ENCODE measurements around the gene AP4B1.

DNA sequence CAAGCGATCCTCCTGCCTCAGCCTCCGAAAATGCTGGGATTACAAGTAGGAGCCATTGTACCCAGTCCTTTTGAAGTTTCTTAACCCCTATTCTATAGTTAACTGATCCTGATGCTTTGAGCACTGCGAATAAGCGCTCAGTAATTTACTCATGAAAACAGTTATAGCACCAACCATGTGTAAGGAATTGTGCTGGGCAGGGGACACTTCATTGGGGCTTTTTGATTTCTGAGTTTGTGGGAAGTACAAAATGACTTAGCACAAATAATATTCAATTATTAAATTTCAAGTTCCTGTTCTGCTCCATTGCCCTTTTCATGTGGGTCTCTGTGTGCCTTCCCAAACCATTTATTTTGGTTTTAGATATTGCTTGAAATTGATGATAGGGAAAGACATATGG is 18.4 kb upstream of the AP4B1 start:
- TF ChIP-seq, protein P1, sequence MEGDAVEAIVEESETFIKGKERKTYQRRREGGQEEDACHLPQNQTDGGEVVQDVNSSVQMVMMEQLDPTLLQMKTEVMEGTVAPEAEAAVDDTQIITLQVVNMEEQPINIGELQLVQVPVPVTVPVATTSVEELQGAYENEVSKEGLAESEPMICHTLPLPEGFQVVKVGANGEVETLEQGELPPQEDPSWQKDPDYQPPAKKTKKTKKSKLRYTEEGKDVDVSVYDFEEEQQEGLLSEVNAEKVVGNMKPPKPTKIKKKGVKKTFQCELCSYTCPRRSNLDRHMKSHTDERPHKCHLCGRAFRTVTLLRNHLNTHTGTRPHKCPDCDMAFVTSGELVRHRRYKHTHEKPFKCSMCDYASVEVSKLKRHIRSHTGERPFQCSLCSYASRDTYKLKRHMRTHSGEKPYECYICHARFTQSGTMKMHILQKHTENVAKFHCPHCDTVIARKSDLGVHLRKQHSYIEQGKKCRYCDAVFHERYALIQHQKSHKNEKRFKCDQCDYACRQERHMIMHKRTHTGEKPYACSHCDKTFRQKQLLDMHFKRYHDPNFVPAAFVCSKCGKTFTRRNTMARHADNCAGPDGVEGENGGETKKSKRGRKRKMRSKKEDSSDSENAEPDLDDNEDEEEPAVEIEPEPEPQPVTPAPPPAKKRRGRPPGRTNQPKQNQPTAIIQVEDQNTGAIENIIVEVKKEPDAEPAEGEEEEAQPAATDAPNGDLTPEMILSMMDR (IDR thresholded peaks at IDR 0.05) = no peak
- no peak for TF ChIP-seq POLR2A (IDR thresholded peaks at IDR 0.05)

Measured in lower leg skin (tissue), 3 donors.